Measurements from ENCODE around the gene RSRC1.

DNA sequence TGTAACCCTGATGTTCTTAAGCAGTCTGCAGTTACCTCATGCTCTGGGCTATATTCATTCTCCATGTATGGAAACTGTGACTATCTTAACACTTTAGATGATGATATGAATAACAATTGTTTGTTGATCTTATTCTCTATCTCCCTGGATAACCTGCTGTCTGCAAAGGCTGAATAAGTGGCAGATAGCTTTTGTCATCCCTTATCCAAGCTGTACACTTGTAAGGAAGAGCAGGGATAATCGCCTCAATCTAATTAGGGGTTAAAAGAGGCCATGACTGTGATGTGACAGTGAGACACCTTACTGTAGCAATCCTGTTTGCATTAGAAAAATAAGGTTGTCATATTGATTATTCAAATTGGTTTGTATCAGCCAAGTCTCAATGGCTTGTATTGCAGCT, 123.9 kb downstream of the RSRC1 start:
- TF ChIP-seq, protein P1, sequence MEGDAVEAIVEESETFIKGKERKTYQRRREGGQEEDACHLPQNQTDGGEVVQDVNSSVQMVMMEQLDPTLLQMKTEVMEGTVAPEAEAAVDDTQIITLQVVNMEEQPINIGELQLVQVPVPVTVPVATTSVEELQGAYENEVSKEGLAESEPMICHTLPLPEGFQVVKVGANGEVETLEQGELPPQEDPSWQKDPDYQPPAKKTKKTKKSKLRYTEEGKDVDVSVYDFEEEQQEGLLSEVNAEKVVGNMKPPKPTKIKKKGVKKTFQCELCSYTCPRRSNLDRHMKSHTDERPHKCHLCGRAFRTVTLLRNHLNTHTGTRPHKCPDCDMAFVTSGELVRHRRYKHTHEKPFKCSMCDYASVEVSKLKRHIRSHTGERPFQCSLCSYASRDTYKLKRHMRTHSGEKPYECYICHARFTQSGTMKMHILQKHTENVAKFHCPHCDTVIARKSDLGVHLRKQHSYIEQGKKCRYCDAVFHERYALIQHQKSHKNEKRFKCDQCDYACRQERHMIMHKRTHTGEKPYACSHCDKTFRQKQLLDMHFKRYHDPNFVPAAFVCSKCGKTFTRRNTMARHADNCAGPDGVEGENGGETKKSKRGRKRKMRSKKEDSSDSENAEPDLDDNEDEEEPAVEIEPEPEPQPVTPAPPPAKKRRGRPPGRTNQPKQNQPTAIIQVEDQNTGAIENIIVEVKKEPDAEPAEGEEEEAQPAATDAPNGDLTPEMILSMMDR (IDR thresholded peaks at IDR 0.05), result no peak
- no peak for TF ChIP-seq EZH2 (IDR thresholded peaks at IDR 0.05; ENCODE audit: borderline replicate concordance, insufficient read depth, low read depth, low read length, poor library complexity, severe bottlenecking)
